Lower lobe of right lung (tissue), 2 donors: ENCODE data around the gene MACROD2. TPM values are rescaled to one million over a fixed set of nuclear protein-coding genes. Genes with fewer than 3 reads are reported as not detected.
A peak's percentile ranks its signal among the peaks of the same experiment; 100 is the strongest.

Experiments
- ATAC-seq, 2 donors: fragments of 200-7000 bp; cut with Tn5 transposase; one replicate each; pipeline ENCODE4 v1.9.1; 2020 to 2022; ENCODE audit warnings: mild to moderate bottlenecking in 2 of 2, moderate library complexity in 2 of 2
- DNase-seq: peaks from one replicate; pipeline ENCODE4 v3.0.0-alpha.2; 2020
- H3K27ac ChIP-seq: fragments of 200-600 bp; one replicate; pipeline ENCODE4 v1.8.0; 2022
- H3K27me3 ChIP-seq: fragments of 200-600 bp; one replicate; pipeline ENCODE4 v1.8.0; 2022; ENCODE audit warnings: low read depth
- H3K36me3 ChIP-seq: fragments of 200-600 bp; one replicate; pipeline ENCODE4 v1.8.0; 2022; ENCODE audit warnings: mild to moderate bottlenecking
- H3K4me1 ChIP-seq: fragments of 200-600 bp; one replicate; pipeline ENCODE4 v1.8.0; 2022
- H3K4me3 ChIP-seq: fragments of 200-600 bp; one replicate; pipeline ENCODE4 v1.8.0; 2022; ENCODE audit warnings: mild to moderate bottlenecking
- H3K9me3 ChIP-seq: fragments of 200-600 bp; one replicate; pipeline ENCODE4 v1.8.0; 2022
- intact Hi-C: fragments of 100-400 bp; cut with DNase I; formaldehyde crosslinking; loops from one replicate; pipeline ENCODE4 v1.11.0; 2022
- total RNA-seq: library from RNA; stranded (reverse); fragmentation: NEBNext Ultra II Directional; extraction: Animal tissue kit (Norgen Biotek cat#: 25700); gene quantifications from one replicate; pipeline ENCODE4 v1.2.1, GENCODE V29; 2021
- TF ChIP-seq, protein P1 (sequence below): fragments of 200-600 bp; IDR thresholded peaks from one replicate; pipeline ENCODE4 v1.8.0; 2022; ENCODE audit warnings: antibody characterized with exemption, mild to moderate bottlenecking
- donor health status: DM: no; HTN: yes; CAD: no; lungs with severe emphysema.

Gene MACROD2
- total RNA-seq, 1 donor from 2014 or later = 73.0 TPM

- intact Hi-C loops = no loop called here
- ATAC-seq = no peak
Observed at GRCh38 chr20:15918631-15919030, 1923.3 kb downstream of the MACROD2 start.

GRCh38 chr20:15919118-15919517, 1923.8 kb downstream of the MACROD2 start:
- Histone ChIP-seq H3K4me1 (no peaks in the 10 kb centered on the region), H3K36me3 (no peaks in the 10 kb centered on the region), H3K9me3 (no peaks in the 10 kb centered on the region), H3K27me3 (no peaks in the 10 kb centered on the region), H3K27ac (no peak overlapping the region), H3K4me3 (no peak overlapping the region)
- ATAC-seq (no peak), DNase-seq (no peak)
- TF ChIP-seq, protein P1, sequence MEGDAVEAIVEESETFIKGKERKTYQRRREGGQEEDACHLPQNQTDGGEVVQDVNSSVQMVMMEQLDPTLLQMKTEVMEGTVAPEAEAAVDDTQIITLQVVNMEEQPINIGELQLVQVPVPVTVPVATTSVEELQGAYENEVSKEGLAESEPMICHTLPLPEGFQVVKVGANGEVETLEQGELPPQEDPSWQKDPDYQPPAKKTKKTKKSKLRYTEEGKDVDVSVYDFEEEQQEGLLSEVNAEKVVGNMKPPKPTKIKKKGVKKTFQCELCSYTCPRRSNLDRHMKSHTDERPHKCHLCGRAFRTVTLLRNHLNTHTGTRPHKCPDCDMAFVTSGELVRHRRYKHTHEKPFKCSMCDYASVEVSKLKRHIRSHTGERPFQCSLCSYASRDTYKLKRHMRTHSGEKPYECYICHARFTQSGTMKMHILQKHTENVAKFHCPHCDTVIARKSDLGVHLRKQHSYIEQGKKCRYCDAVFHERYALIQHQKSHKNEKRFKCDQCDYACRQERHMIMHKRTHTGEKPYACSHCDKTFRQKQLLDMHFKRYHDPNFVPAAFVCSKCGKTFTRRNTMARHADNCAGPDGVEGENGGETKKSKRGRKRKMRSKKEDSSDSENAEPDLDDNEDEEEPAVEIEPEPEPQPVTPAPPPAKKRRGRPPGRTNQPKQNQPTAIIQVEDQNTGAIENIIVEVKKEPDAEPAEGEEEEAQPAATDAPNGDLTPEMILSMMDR = no peak
- intact Hi-C loops = no loop called here

More at GRCh38 chr20:15918631-15919030, 1923.3 kb downstream of the MACROD2 start:
- H3K9me3 ChIP-seq = no peaks in the 10 kb centered on the region
- H3K27ac ChIP-seq = no peak overlapping the region
- H3K4me1 ChIP-seq = no peaks in the 10 kb centered on the region
- DNase-seq = no peak
- H3K27me3 ChIP-seq = no peaks in the 10 kb centered on the region
- TF ChIP-seq, protein P1 = no peak
- no peak overlapping the region for H3K4me3 ChIP-seq
- H3K36me3 ChIP-seq = no peaks in the 10 kb centered on the region

DNA sequence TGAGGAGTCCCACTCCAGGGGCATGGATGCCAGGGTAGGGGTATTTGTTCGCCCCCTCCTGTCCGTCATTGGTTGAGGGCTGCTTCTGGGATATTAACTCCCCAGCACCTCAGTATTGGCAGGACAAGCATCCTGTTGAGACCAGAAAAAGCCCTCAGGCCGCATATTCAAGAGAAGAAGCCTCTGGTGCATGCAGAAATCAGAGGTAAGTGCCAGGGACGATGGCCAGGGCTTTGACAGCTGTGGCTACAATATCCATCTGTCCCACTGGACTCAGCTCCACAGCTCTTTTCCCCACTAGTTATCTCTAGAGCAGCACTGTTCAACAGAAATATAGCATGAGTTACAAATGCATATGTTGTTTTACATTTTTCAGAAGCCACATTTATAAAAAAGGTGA, 1926.6 kb downstream of the MACROD2 start:
- Histone ChIP-seq H3K9me3 (no peaks in the 10 kb centered on the region), H3K4me1 (no peaks in the 10 kb centered on the region), H3K36me3 (no peaks in the 10 kb centered on the region), H3K4me3 (no peak overlapping the region), H3K27ac (no peak overlapping the region), H3K27me3 (no peaks in the 10 kb centered on the region)
- intact Hi-C loops = no loop called here
- DNase-seq = no peak
- peak in 1 of 2 donors; percentile 41 for ATAC-seq
- TF ChIP-seq, protein P1 = no peak

DNA sequence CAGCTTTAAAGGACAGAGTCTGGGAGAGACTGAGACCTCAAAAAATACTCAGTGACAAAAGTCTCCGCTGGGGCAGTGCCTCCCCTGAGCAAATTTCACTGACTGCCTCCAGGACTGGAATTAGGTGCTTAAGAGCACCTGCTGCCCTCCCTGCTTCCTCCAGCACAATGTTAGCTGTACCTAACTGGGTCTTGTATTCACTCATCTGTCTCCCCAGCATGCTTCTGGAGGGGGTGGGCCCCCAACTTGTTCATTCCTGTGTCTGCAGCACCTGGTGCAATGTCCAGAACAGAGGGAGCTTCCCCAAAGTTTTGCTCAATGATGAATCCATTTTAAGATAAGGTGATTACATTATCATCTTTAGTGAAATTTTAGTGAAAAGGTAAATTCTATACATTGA, 1927.2 kb downstream of the MACROD2 start:
- Histone ChIP-seq H3K4me3 (no peak overlapping the region), H3K4me1 (no peaks in the 10 kb centered on the region), H3K36me3 (no peaks in the 10 kb centered on the region), H3K9me3 (no peaks in the 10 kb centered on the region), H3K27ac (no peak overlapping the region), H3K27me3 (no peaks in the 10 kb centered on the region)
- intact Hi-C loops = no loop called here
- ATAC-seq = no peak
- TF ChIP-seq, protein P1 = no peak
- DNase-seq = no peak

DNA sequence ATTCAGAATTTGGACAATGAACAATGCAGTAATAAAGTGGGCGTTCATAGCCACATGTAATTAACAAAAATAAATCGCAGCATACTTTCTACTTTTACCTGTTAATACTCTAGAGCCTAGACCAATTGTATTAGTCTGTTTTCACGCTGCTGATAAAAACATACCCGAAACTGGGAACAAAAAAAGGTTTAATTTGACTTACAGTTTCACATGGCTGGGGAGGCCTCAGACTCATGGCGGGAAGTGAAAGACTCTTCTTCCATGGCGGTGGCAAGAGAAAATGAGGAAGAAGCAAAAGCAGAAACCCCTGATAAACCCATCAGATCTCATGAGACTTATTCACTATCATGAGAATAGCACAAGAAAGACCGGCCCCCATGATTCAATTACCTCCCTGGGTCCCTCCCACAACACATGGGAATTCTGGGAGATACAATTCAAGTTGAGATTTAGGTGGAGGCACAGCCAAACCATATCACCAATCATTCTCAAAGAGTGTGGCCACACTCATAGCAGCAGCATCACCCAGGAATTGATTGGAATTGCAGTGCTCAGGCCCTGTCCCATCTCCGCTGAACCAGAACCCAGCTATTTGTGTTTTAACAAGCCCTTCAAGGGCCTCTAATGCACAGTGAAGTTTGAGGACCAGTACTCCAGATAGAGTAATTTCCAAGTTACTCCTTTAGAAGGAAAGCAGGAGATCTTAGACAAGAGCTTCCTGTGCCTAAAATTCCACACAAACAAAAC, 1927.9 kb downstream of the MACROD2 start:
- TF ChIP-seq, protein P1 = no peak
- Histone ChIP-seq H3K27me3 (no peaks in the 10 kb centered on the region), H3K4me1 (no peaks in the 10 kb centered on the region), H3K27ac (no peak overlapping the region), H3K9me3 (no peaks in the 10 kb centered on the region), H3K4me3 (no peak overlapping the region), H3K36me3 (no peaks in the 10 kb centered on the region)
- intact Hi-C loops = no loop called here
- ATAC-seq (no peak), DNase-seq (no peak)
